ENCODE measurements around the gene ATP5PB.

GRCh38 chr1:111453706-111454105 lies 4.4 kb downstream of the ATP5PB start:
- TF ChIP-seq, protein P1, sequence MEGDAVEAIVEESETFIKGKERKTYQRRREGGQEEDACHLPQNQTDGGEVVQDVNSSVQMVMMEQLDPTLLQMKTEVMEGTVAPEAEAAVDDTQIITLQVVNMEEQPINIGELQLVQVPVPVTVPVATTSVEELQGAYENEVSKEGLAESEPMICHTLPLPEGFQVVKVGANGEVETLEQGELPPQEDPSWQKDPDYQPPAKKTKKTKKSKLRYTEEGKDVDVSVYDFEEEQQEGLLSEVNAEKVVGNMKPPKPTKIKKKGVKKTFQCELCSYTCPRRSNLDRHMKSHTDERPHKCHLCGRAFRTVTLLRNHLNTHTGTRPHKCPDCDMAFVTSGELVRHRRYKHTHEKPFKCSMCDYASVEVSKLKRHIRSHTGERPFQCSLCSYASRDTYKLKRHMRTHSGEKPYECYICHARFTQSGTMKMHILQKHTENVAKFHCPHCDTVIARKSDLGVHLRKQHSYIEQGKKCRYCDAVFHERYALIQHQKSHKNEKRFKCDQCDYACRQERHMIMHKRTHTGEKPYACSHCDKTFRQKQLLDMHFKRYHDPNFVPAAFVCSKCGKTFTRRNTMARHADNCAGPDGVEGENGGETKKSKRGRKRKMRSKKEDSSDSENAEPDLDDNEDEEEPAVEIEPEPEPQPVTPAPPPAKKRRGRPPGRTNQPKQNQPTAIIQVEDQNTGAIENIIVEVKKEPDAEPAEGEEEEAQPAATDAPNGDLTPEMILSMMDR (IDR thresholded peaks at IDR 0.05) = no peak
- TF ChIP-seq POLR2A (IDR thresholded peaks at IDR 0.05) = no peak
- no peak for TF ChIP-seq POLR2AphosphoS5 (IDR thresholded peaks at IDR 0.05)
- TF ChIP-seq EP300 (IDR thresholded peaks at IDR 0.05) = no peak

All from stomach (tissue), 4 donors.